ENCODE data around the gene EPN2.
"Not testable (repeated sequence)": the region's sequence is repeated elsewhere in the genome, so short reads cannot be mapped to it uniquely, and the experiment has no call there.

Gene EPN2

GRCh38 chr17:19268611-19269010 lies 31.4 kb downstream of the EPN2 start:
- DNase-seq (ENCODE audit: low spot score), result no peak

- DNase-seq (ENCODE audit: low spot score), result no peak
Measured at GRCh38 chr17:19269106-19269505, 31.9 kb downstream of the EPN2 start.

- no peak for DNase-seq (ENCODE audit: low spot score)
Measured at GRCh38 chr17:19269641-19270040, 32.5 kb downstream of the EPN2 start.

- no peak for DNase-seq (ENCODE audit: low spot score)
Measured at GRCh38 chr17:19270347-19270703, 33.2 kb downstream of the EPN2 start.

GRCh38 chr17:19270704-19271611 lies 33.8 kb downstream of the EPN2 start:
- DNase-seq (ENCODE audit: low spot score), result no peak

- DNase-seq (ENCODE audit: low spot score), result no peak
Measured at GRCh38 chr17:19271780-19272357, 34.7 kb downstream of the EPN2 start.

- no peak for DNase-seq (ENCODE audit: low spot score)
Measured at GRCh38 chr17:19273731-19274130, 36.6 kb downstream of the EPN2 start.

- no peak for DNase-seq (ENCODE audit: low spot score)
Measured at GRCh38 chr17:19274893-19275292, 37.7 kb downstream of the EPN2 start.

- DNase-seq (ENCODE audit: low spot score), result no peak
Measured at GRCh38 chr17:19275457-19276127, 38.4 kb downstream of the EPN2 start.

- not testable (repeated sequence) for DNase-seq (ENCODE audit: low spot score)
Measured at GRCh38 chr17:19278284-19278683, 41.1 kb downstream of the EPN2 start.

GRCh38 chr17:19278729-19279128 lies 41.6 kb downstream of the EPN2 start:
- DNase-seq (ENCODE audit: low spot score), result no peak

- no peak for DNase-seq (ENCODE audit: low spot score)
Measured at GRCh38 chr17:19281161-19281560, 44.0 kb downstream of the EPN2 start.

- no peak for DNase-seq (ENCODE audit: low spot score)
Measured at GRCh38 chr17:19284005-19284959, 47.1 kb downstream of the EPN2 start.

- no peak for DNase-seq (ENCODE audit: low spot score)
Measured at GRCh38 chr17:19285213-19285900, 48.2 kb downstream of the EPN2 start.

GRCh38 chr17:19286751-19287341 lies 49.7 kb downstream of the EPN2 start:
- DNase-seq (ENCODE audit: low spot score), result no peak

GRCh38 chr17:19287651-19288050 lies 50.5 kb downstream of the EPN2 start:
- no peak for DNase-seq (ENCODE audit: low spot score)

- DNase-seq (ENCODE audit: low spot score), result peak; percentile 37
Measured at GRCh38 chr17:19288453-19288852, 51.3 kb downstream of the EPN2 start.

- no peak for DNase-seq (ENCODE audit: low spot score)
Measured at GRCh38 chr17:19290066-19290705, 53.0 kb downstream of the EPN2 start.

GRCh38 chr17:19291646-19292376 lies 54.6 kb downstream of the EPN2 start:
- no peak for DNase-seq (ENCODE audit: low spot score)

- no peak for DNase-seq (ENCODE audit: low spot score)
Measured at GRCh38 chr17:19292377-19292711, 55.2 kb downstream of the EPN2 start.
